Measurements from ENCODE around the gene NACC1. TPM values are rescaled to one million over a fixed set of nuclear protein-coding genes. Genes with fewer than 3 reads are reported as not detected.

The NACC1 gene
- total and polyA plus RNA-seq, 2 donors from 2014 or later, result 16.7 to 46.1 TPM

- Histone ChIP-seq H3K36me3 (ENCODE audit: control insufficient read depth in 2 of 3, insufficient read depth in 3 of 3, low read length in 3 of 3) (peaks cover 0 to 5% (median 2%) of the 10 kb centered on the region in 3 donors), H3K27ac (ENCODE audit: low read depth in 2 of 2, low read length in 2 of 2) (no peak overlapping the region), H3K9me3 (ENCODE audit: control insufficient read depth in 2 of 3, insufficient read depth in 1 of 3, low read length in 3 of 3) (no peaks in the 10 kb centered on the region), H3K4me1 (ENCODE audit: control insufficient read depth in 2 of 3, insufficient read depth in 2 of 3, low read depth in 1 of 3, low read length in 3 of 3) (peaks cover 0 to 2% (median 0%) of the 10 kb centered on the region in 3 donors), H3K4me3 (ENCODE audit: low read length in 3 of 3) (no peak overlapping the region), H3K27me3 (ENCODE audit: control insufficient read depth, insufficient read depth, low read length) (no peaks in the 10 kb centered on the region), H3K9ac (ENCODE audit: low read length in 3 of 3) (no peak overlapping the region)
- intact Hi-C loops (cut with DNase I), result no loop called here
- FAIRE-seq, result no peak
- DNase-seq, result no peak
- no peak for TF ChIP-seq CTCF (IDR thresholded peaks at IDR 0.05; ENCODE audit: borderline replicate concordance, extremely low read depth, insufficient read depth)
Measured at GRCh38 chr19:13073263-13073662, 44.8 kb upstream of the NACC1 start.

GRCh38 chr19:13074378-13074777 is 43.7 kb upstream of the NACC1 start:
- intact Hi-C loops (cut with DNase I), result no loop called here
- FAIRE-seq, result no peak
- H3K27me3 ChIP-seq (ENCODE audit: control insufficient read depth, insufficient read depth, low read length), result no peaks in the 10 kb centered on the region
- peaks cover 0 to 4% (median 0%) of the 10 kb centered on the region in 3 donors for H3K4me1 ChIP-seq (ENCODE audit: control insufficient read depth in 2 of 3, insufficient read depth in 2 of 3, low read depth in 1 of 3, low read length in 3 of 3)
- no peak overlapping the region for H3K4me3 ChIP-seq (ENCODE audit: low read length in 3 of 3)
- TF ChIP-seq CTCF (IDR thresholded peaks at IDR 0.05; ENCODE audit: borderline replicate concordance, extremely low read depth, insufficient read depth), result no peak
- H3K9ac ChIP-seq (ENCODE audit: low read length in 3 of 3), result no peak overlapping the region
- DNase-seq, result no peak
- H3K9me3 ChIP-seq (ENCODE audit: control insufficient read depth in 2 of 3, insufficient read depth in 1 of 3, low read length in 3 of 3), result no peaks in the 10 kb centered on the region
- peaks cover 0 to 5% (median 2%) of the 10 kb centered on the region in 3 donors for H3K36me3 ChIP-seq (ENCODE audit: control insufficient read depth in 2 of 3, insufficient read depth in 3 of 3, low read length in 3 of 3)
- H3K27ac ChIP-seq (ENCODE audit: low read depth in 2 of 2, low read length in 2 of 2), result no peak overlapping the region

- no peak overlapping the region for H3K9ac ChIP-seq (ENCODE audit: low read length in 3 of 3)
- no peak overlapping the region for H3K4me3 ChIP-seq (ENCODE audit: low read length in 3 of 3)
- no peak for TF ChIP-seq CTCF (IDR thresholded peaks at IDR 0.05; ENCODE audit: borderline replicate concordance, extremely low read depth, insufficient read depth)
- peaks cover 0 to 5% (median 2%) of the 10 kb centered on the region in 3 donors for H3K36me3 ChIP-seq (ENCODE audit: control insufficient read depth in 2 of 3, insufficient read depth in 3 of 3, low read length in 3 of 3)
- FAIRE-seq (no peak), DNase-seq (no peak)
- no peaks in the 10 kb centered on the region for H3K27me3 ChIP-seq (ENCODE audit: control insufficient read depth, insufficient read depth, low read length)
- H3K4me1 ChIP-seq (ENCODE audit: control insufficient read depth in 2 of 3, insufficient read depth in 2 of 3, low read depth in 1 of 3, low read length in 3 of 3), result peaks cover 0 to 4% (median 0%) of the 10 kb centered on the region in 3 donors
- H3K9me3 ChIP-seq (ENCODE audit: control insufficient read depth in 2 of 3, insufficient read depth in 1 of 3, low read length in 3 of 3), result no peaks in the 10 kb centered on the region
- no peak overlapping the region for H3K27ac ChIP-seq (ENCODE audit: low read depth in 2 of 2, low read length in 2 of 2)
- intact Hi-C loops (cut with DNase I), result no loop called here
Measured at GRCh38 chr19:13076320-13076719, 41.7 kb upstream of the NACC1 start.

- Histone ChIP-seq H3K9me3 (ENCODE audit: control insufficient read depth in 2 of 3, insufficient read depth in 1 of 3, low read length in 3 of 3) (no peaks in the 10 kb centered on the region), H3K36me3 (ENCODE audit: control insufficient read depth in 2 of 3, insufficient read depth in 3 of 3, low read length in 3 of 3) (peaks cover 0 to 5% (median 2%) of the 10 kb centered on the region in 3 donors), H3K4me3 (ENCODE audit: low read length in 3 of 3) (no peak overlapping the region), H3K27ac (ENCODE audit: low read depth in 2 of 2, low read length in 2 of 2) (no peak overlapping the region), H3K9ac (ENCODE audit: low read length in 3 of 3) (no peak overlapping the region), H3K27me3 (ENCODE audit: control insufficient read depth, insufficient read depth, low read length) (no peaks in the 10 kb centered on the region), H3K4me1 (ENCODE audit: control insufficient read depth in 2 of 3, insufficient read depth in 2 of 3, low read depth in 1 of 3, low read length in 3 of 3) (peaks cover 0 to 4% (median 0%) of the 10 kb centered on the region in 3 donors)
- DNase-seq (no peak), FAIRE-seq (no peak)
- intact Hi-C loops (cut with DNase I), result no loop called here
- TF ChIP-seq CTCF (IDR thresholded peaks at IDR 0.05; ENCODE audit: borderline replicate concordance, extremely low read depth, insufficient read depth), result no peak
Measured at GRCh38 chr19:13076787-13077186, 41.3 kb upstream of the NACC1 start.

Data from kidney (tissue), 14 donors.